ENCODE results near the gene PTPRD.

PTPRD gene

GRCh38 chr9:8653855-8654254 lies 1958.9 kb downstream of the PTPRD start:
- DNase-seq (ENCODE audit: low read depth), result no peak
- no peak overlapping the region for H3K4me3 ChIP-seq (ENCODE audit: control insufficient read depth, low read depth, low read length)
- no peak for TF ChIP-seq CTCF (IDR thresholded peaks at IDR 0.05; ENCODE audit: control insufficient read depth, insufficient read depth, low read depth, low read length, missing control alignments)

GRCh38 chr9:8653111-8653510 lies 1959.7 kb downstream of the PTPRD start:
- DNase-seq (ENCODE audit: low read depth), result no peak
- no peak for TF ChIP-seq CTCF (IDR thresholded peaks at IDR 0.05; ENCODE audit: control insufficient read depth, insufficient read depth, low read depth, low read length, missing control alignments)

GRCh38 chr9:8652255-8652654 lies 1960.5 kb downstream of the PTPRD start:
- no peak for TF ChIP-seq CTCF (IDR thresholded peaks at IDR 0.05; ENCODE audit: control insufficient read depth, insufficient read depth, low read depth, low read length, missing control alignments)
- H3K4me3 ChIP-seq (ENCODE audit: control insufficient read depth, low read depth, low read length), result no peak overlapping the region
- no peak for DNase-seq (ENCODE audit: low read depth)

More at GRCh38 chr9:8653111-8653510, 1959.7 kb downstream of the PTPRD start:
- H3K4me3 ChIP-seq (ENCODE audit: control insufficient read depth, low read depth, low read length), result no peak overlapping the region

GRCh38 chr9:8651846-8652215 lies 1961.0 kb downstream of the PTPRD start:
- H3K4me3 ChIP-seq (ENCODE audit: control insufficient read depth, low read depth, low read length), result no peak overlapping the region
- no peak for TF ChIP-seq CTCF (IDR thresholded peaks at IDR 0.05; ENCODE audit: control insufficient read depth, insufficient read depth, low read depth, low read length, missing control alignments)
- no peak for DNase-seq (ENCODE audit: low read depth)

GRCh38 chr9:8651070-8651845 lies 1961.5 kb downstream of the PTPRD start:
- TF ChIP-seq CTCF (IDR thresholded peaks at IDR 0.05; ENCODE audit: control insufficient read depth, insufficient read depth, low read depth, low read length, missing control alignments), result no peak
- DNase-seq (ENCODE audit: low read depth), result no peak
- no peak overlapping the region for H3K4me3 ChIP-seq (ENCODE audit: control insufficient read depth, low read depth, low read length)

- H3K4me3 ChIP-seq (ENCODE audit: control insufficient read depth, low read depth, low read length), result no peak overlapping the region
- TF ChIP-seq CTCF (IDR thresholded peaks at IDR 0.05; ENCODE audit: control insufficient read depth, insufficient read depth, low read depth, low read length, missing control alignments), result no peak
- DNase-seq (ENCODE audit: low read depth), result no peak
Observed at GRCh38 chr9:8649807-8650206, 1963.0 kb downstream of the PTPRD start.
